ENCODE data around the gene CLTCL1.

DNA sequence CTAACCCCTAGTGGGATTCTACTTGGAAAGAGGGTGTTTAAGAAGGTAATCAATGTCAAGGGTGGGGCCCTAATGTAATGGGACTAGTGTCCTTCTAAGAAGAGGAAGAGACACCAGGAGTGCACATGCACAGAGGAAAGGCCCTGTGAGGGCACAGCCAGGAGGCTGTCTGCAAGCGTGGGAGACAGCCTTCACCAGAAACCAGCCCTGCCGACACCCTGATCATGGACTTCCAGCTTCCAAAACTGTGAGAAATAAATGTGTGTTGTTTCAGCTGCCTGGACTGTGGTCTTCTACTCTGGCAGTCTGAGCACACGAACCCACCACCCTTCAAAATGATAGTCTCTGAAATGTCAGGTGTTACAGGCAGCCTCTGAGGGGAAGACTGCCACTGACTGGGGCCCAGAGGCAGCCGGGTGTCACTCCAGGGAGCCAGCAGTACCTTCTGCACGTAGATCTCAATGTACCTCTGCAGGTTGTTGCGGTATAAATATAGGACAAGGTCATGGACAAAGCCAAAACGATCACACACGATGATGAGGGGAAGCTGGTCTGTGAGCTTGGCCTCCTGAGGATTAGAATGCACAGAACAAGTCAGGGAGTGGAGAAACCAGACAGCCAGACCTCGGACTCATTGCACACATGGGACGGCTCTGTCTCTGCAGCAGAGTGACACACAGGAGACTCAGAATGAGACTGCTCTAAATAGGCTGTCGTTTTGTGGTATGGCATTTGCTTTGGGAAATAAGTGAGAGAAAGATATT, 69.1 kb downstream of the CLTCL1 start:
- TF ChIP-seq, protein P1, sequence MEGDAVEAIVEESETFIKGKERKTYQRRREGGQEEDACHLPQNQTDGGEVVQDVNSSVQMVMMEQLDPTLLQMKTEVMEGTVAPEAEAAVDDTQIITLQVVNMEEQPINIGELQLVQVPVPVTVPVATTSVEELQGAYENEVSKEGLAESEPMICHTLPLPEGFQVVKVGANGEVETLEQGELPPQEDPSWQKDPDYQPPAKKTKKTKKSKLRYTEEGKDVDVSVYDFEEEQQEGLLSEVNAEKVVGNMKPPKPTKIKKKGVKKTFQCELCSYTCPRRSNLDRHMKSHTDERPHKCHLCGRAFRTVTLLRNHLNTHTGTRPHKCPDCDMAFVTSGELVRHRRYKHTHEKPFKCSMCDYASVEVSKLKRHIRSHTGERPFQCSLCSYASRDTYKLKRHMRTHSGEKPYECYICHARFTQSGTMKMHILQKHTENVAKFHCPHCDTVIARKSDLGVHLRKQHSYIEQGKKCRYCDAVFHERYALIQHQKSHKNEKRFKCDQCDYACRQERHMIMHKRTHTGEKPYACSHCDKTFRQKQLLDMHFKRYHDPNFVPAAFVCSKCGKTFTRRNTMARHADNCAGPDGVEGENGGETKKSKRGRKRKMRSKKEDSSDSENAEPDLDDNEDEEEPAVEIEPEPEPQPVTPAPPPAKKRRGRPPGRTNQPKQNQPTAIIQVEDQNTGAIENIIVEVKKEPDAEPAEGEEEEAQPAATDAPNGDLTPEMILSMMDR (IDR thresholded peaks at IDR 0.05) = no peak
- no peak for TF ChIP-seq EZH2 (IDR thresholded peaks at IDR 0.05; ENCODE audit: borderline replicate concordance, insufficient read depth, low read depth, low read length, poor library complexity, severe bottlenecking)

Data from B cell (primary cell).